Stimulated activated CD4-positive, alpha-beta T cell treated with anti-CD3 and anti-CD28 coated beads, Interleukin-2, amount 100 ng/mL, for 48 hours (primary cell): ENCODE data around the gene ADAMTSL2.

Source experiments
- DNase-seq, 2 donors: peaks; one replicate each; pipeline ENCODE4 v3.0.0-alpha.2; 2020

Gene ADAMTSL2

DNA sequence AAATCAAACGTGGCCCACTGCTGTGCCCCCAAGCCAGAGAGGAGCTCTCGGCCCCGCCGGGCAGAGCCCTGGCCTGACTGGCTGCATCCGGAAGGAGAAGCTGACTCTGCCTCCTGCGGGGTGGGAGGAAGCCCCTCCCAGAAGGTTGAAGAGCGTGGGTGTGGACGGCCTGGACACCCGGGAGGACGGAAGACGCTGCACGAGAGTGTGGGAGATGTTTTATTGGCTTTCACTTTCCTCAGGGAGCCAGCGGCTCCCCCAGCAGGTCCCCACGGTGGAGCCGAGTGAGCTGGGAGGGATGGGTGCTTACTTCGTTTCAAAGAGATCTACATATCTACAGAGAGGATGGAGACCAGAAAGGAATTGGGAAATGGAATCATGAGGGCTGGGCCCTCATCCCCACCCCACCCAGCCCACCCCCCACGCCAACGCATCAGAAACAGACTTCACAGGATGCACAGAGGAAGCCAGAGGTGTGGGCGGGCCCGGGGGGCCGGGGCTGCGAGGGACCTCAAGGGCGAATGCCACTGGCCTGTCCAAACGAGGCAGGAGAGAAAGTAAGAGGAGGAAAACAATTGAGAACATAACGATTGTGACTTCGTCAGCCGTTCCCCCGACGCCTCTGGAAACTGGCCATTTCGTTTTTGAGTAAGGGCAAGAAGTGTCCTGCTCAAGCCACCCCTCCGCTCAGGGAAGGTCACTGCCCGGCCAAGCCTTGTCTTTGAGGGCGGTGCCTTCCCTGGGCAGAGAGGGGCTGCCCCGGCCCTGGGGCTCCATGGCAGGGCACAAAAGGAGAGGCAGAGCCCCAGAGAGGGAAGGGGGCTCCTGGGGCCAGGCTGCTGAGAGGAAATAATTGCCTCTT is 42.6 kb downstream of the ADAMTSL2 start:
- no peak for DNase-seq

DNA sequence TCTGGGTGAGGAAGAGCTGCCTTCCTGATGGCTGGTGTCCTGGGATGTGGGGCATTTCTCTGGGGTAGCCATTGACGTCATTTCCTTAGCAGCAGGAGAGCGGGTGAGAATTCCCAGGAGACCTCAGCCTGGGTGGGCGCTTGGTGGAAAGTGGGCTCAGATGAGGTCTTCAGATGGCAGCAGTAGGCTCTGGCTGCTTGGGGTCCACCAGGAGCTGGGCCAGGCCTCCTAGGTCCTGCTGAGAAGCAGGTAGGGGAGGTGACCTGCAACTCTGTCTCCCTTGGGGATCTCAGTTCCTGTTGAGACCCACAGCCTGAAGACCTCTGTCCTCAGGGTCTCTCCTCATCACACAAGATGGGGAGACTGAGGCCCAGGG is 43.2 kb downstream of the ADAMTSL2 start:
- DNase-seq: no peak

DNA sequence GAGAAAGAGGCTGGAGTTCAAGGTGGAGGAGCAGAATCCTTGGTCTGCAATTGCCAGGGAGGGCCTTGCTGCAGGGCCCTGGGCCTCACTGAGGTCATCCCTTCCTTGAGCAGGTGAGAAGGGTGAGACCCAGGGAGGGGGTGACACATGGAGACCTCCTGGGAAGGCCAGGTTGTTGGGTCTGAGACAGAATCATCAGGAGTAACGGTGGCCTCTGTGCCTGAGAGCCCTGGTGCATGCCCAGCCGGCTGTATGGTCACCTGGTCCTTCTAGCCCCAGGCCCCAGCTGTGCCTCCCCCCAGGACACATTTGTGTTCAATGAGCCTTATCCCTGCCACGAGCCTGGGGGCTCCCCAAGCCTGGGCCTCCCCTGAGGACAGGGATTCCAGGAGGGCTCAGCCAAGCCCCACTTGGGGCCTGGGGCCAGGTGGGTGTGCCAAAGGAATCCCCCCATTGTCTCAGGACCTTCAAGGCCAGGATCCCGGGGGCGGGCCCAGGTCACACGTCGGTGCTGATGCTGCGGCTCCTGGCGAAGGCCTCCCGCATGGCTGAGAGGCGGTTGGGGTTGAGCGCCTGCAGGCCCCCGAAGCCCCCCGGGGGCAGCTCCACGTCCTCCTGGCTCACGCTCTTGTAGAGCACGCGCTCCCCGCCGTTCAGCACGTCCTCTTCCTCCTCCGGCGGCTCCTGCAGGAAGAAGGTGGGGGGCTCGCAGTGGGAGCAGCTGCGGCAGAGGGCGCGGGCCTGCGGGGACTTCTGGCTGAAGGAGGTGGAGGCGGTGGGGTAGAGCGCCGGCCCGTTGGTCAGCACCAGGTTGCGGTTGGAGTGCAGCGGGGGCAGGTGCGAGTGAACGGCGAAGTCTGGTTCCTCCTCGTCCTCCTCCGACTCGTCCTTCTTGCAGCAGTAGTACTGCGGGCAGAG is 44.3 kb downstream of the ADAMTSL2 start:
- no peak for DNase-seq

DNA sequence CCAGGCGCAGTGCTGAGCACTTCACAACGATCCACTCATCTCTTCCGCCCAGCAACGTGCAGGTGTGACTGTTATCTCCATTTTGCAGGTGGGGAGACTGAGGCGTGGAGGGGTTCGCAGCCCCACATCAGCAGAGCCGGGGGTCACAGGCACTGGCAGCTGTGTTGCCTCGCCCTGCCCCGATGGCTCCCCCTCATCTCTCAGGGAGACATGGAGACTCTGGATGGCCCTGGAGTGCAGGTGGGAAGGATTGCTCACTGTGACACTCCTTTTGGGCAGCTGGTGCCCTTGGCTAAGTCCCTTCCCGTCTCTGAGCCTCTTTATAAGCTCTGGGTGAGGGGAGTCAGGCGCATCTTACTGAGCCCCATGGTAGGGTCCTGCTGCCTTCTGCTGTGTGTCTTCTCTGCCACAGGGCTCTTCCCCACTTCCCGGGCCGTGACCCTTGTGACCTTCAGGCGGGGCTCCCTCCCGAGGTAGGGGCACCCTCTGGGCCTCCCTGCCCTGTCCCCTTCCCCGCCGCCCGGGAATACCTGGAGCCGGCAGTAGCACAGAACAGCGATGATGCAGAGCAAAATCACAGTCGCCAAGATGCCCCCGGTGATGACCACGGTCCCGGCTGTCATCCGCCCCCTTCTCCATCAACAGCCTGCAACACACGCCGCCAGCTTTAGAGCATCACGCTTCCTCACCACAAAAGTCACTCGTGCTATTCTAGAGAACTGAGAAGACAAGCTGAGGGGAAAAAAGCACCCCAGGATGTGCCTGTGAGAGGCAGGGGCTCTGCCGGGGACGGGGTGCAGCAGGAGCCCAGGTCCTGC is 45.3 kb downstream of the ADAMTSL2 start:
- DNase-seq: no peak

DNA sequence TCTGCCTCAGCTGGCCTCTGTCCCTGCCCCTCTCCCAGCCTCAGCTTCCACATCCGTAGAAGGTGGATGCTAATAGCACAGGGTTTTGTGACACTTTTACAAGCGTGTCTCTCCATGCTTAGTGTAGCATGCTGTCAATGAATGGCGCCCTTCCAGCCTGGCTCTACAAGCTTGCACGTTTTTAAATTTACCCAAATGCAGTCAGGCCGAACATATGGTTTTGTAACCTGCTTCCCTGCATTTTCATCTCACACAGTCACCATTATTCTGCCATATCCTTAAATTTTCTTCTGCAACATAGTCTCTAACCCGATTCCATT is 45.9 kb downstream of the ADAMTSL2 start:
- DNase-seq: no peak

DNA sequence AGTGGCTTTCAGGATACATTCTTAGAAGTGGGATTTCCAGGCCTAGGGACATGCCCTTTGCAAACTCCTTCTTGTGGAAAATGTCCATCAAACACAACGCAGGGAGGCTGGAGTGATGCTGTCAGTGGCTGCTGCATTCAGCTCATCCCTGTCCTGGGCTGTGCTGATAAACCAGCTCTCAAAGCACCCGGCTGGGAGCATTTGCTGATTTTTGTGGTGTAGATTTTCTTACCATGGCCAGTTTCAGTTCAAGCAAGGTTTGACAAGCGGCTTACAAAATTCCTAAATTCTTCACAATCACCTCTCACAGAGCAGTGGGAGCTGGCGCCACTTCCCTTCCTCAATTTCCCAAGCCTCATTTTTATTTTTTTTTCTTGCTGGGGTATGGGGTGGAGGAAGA is 46.5 kb downstream of the ADAMTSL2 start:
- no peak for DNase-seq

DNA sequence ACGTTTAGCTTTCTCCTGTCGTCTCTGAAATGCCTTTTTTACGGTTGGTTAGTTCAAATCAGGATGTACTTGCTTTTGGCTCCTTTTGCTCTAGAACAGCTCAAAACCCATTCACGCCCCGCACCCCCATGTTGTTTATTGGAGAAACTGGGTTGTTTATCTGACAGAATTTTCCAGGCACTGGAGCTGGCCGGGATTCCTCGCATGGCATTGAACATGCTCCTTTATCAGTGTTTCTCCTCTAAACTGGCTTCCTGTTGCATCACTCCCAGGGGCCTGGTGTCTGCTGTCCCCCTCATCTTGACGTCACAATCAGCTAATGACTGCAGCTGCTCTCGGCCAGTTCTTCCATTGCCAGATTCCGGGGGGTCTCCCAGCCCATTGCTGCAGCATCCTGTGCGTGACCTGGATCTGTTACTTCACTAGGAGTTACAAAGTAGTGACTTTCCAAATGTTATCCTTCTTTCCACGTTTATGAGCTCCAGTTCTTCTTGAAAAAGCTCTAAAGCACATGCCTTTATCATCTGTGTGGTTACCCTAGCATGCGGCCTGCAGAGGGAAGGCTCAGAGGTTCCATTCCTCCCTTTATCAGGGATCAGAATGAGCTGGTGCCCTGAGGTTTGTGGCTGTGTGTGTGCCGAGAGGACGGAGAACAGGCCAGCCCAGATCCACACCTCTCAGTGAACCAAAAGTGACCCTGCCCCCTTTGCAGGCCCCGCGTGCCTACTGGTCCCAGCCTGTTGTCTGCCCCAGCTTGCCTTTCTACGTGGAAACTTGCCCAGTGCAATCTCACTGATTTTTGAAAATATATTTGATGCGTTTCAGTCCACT is 47.2 kb downstream of the ADAMTSL2 start:
- no peak for DNase-seq

DNA sequence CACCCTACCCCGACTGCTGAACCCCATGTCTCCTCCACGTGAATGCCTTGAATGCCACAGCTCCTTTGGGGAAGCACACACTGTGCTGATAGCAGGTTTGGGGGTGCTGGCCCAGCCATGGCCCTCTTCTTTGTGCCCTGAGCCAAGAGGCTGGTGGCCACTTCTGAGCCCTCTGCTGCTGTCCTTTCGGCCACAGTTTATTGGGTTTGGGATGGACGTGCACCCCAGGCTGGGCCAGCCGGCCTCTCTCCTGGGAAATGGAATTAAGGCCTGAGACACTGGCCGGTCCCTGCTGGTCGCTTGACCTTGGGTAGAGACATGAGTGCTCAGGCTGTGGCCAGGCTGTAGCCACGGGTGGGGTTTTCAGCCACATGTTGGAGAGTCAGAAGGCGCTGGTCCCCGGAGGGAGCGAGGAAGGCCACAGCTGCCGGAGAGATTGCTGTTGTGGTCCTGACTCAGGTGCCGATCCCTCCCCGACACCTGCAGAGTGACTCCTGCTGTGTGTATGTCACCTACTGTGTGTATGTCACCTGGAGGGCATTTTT is 48.1 kb downstream of the ADAMTSL2 start:
- DNase-seq: no peak

DNA sequence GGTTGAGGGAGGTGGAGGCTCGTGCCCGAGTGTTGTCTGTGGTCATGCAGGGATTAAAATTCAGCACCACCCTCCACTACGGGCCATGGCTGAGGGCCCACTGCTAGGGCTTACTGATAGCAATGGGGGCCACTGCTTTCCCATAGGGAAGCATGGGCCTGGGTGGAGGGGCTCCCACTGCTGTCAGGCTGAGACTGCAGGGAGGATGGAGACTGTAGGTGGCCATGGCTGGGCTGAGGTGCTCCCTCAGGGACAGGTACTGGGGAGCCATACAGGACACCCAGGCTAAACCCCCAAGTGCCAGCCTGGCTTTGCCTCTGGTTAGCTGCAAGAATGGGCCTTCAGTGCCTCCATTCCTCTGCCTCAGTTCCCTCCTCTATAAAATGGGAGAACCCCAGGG is 48.6 kb downstream of the ADAMTSL2 start:
- no peak for DNase-seq

DNA sequence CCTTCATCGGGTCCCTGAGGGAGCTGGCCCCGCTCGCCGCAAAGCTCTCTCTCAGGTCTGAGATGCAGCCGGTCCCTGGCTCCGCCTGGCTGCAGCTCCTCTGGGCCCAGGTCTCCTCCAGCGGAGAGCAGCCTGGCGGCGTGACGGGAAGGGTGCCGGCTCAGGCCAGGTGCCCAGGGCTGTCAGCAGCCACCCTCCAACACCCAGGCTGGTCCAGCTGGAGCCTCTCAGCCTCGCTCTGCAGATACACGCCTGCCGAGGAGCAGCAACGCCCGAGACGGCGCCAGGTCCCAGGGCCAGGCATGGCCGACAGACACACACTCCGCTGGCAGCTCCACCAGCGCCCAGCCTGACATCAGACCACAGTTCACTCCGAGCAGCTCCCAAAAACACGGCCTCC is 49.1 kb downstream of the ADAMTSL2 start:
- no peak for DNase-seq

DNA sequence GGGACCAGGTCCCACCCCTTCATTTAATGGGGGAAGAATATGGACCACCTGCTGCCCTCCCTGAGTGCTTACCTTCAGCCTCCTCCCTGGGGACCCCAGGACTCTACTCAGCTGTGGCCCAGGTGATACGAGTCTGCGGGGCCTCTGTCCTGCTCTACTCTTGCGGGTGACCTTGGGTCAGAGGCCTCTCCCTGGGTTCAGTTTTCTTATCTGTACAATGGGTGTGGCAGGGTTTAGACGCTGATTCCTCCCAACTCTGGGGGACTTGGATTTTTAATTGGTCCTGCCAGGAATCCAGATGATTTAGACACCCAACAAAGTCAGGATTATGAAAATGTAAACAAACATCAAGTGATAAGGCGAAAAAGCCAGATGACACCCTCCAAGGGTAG is 49.7 kb downstream of the ADAMTSL2 start:
- DNase-seq: no peak

DNA sequence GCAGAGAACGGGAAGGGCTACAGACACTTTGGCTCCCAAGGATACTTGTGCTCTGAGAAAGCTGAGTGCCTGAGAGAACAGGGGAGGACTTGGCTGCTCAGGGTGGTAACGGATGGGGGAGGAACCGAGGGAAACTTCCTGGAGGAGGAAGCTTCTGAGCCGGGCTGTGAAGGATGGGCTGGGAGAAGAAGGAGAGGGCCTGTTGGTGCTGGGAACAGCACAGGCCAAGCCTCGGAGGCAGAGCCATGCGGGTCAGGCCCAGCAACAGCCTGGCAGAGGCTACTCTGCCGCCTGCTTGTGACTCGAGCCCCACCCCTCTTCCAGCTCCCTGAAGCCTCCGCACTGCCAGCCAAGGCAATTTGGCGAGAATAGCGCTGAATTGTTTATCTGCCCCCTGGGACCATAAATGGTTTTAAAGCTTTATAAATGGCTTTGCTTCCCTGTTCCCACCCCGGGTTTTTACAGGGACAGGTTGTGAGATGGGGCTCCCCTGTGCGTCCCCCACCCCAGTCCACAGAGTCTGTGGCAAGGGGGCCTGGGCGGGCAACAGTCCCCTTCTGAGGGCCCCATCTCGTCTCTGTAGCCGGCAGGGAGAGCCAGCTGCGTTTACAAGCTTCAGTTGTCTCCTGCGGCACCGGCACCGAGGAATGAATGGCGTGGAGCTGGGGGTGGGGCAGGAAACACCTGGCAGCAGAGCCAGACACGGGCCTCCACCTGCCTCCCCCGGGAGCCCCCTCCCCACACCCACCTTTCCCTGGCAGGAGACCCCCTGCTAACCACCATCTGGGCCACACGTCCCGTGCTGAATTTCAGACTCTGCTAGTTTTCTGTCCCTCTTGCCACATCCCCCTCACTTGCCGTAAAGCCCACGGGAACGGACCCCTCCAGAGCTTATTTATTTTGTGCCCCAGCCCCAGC is 50.3 kb downstream of the ADAMTSL2 start:
- DNase-seq: no peak

DNA sequence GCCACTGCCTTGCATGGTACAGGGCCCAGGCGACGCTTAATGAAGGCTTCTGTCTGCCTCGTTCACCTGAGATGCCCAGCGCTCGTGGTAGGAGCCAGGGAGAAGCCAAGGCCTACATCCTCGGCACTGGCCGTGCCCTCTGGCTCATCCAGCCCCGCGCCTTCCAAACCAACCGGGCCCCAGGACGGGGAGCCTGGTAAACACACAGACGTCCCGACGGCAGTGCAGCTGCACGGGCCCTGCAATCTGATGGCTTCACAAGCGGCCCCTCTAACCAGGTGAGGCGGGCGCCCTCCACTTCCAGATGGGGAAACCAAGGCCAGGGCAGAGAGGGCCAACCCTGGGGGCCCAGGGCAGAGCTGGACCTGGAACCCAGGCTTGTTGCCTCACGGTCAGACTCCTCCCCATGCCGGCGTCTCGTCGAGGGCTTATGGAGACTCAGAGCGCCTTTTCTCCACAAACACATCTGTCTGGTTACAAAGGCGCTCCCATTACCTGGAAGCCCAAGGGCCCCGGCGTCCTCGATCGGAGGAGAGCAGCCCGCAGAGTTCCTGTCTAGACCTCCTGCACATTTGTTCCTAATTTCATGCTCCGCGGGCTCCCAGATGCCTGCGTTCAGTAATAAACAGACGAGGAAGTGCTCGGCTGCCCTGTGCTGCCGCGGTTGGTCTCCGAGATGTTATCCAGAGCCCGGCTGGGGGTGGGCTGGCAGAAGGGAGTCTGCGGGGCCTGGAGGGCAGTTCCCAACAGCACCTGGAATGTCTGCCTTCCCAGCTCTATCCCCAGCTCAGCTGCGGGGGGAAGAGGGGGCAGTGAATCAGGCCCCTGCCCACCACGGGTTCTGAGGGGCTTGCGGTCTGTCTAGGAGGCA is 51.2 kb downstream of the ADAMTSL2 start:
- no peak for DNase-seq

DNA sequence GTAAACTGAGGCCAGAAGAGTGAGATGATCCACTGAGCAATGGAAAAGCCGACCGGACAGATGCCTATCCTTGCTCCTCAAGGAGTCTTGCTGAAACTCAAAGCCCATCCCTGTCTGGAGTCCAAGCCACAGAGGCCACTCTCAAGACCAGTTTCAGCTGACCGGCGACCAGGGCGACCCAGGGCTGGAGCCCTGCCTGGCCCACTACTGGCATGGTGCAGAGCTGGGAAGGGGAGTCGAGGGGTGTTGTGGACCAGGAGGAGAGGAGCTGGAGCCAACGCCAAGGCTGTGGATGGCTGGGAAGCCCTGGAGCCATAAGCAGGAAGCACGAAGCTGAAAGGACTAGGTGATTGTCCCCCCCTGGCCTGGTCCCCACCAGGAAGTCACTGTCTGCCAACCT is 52.5 kb downstream of the ADAMTSL2 start:
- DNase-seq: no peak

DNA sequence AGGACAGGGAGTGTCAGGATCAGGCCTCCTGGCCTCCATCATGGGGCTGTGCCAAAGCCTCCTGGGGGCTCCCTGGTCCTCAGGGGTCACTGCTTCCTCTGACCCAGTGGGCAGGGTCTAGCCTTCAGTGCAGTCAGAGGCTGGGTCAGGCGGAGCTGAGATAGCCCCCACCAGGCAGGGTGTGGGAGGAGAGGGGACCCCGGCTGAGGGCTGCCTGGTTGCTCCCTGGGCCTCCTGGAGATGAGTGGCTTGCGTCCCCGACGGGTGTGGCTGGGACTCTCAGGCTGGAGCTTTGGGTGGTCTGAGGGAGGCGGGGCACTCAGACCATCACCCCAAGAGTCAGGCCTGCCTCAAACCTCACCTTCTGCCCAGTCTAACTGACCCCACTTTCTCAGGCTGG is 53.0 kb downstream of the ADAMTSL2 start:
- no peak for DNase-seq

DNA sequence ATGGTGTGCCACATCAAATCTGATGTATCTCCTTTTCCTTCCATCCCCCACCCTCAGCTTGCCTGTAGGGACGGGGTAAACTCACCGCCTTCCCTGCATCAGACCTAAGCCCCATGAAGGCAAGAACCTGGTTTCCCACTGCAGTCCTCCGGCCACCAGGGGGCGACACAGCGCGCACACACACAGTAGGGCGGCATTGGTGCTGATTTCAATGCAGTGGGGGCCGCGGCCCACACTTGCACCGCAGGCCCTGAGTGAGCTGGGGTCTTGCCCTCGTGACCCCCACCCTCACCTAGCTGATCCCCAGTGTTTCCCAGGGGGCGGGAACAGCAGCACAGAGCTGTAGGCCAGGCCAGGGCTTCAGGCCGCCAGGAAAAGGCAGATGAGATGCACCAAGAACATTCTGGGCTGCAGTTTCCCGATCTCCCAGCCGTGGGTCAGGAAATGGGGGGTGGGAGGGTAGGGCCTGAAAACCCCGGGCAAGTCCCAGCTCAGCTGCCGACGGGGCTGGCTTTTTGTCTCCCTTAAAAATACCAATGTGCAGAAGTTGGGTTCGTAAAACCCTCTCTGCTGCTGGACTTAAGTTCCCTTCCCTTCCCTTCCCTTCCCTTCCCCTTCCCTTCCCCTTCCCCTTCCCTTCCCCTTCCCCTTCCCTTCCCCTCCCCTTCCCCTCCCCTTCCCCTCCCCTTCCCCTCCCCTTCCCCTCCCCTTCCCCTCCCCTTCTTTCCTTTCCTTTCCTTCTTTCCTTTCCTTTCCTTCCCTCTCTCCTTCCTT is 55.1 kb downstream of the ADAMTSL2 start:
- DNase-seq: peak; percentile 46 to 56

DNA sequence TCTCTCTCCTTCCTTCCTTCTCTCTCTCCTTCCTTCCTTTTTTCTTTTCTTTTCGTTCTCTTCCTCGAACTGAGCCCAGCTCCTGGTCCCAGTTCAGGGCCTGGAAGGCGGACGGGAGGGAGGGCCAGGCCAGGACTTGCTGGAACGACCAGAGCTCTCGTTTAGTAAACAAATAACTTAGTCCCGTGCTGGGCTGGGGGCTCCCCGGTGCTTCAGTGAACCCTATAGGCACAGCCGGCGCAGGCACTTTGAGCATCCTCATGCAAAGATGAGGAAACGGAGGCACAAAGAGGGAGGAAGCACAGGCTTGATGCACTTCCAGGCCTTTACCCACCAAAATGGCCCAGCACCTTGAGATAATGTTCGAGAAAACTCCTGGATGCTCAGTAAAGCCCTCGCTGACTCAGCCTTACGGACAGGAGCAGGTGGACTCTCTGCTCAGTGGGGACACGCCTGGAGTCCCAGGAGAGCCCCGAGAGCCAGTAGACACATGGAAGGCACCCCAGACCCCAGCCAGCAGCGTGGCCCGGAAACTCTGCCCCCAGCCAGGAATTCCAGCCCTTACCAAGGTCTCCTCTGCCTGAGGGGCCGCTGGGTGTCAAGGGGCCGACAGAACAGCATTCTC is 55.8 kb downstream of the ADAMTSL2 start:
- DNase-seq: no peak

DNA sequence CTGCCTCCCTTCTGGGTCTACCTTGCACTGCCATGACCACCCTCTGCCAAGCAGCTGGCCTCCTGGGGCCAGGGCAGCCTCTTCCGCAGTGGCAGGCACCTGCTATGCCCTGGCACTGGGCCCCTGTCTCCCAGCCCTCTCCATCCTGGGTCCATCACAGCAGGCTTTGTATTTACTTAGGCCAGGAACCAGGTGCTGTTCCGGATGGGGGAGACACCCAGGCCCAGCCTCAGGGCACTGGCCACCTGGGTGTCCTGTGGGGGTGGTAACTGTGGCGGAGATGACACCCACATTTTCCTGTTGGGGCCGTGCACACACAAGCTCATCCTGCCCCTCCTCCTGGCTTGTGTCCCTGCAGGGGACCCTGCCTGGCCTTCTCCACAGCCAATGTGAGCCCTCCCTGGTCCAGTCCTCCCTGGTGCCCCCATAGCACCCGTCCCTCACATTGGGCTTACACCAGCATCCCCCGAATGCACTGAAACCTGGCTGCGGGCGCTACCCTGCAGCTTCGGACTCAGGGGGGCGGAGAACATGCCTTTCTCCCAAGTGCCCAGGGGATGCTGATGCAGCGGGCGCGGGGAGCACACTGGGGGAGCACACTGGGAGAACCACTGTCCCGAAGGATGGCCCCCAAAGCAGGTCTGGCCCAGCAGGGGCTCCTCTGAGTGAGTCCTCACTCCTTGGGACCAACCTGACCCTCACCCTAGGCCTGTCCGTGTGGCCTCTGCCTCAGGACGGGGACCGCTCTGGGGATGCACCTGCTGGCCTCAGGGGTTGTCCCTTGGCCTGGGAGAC is 56.8 kb downstream of the ADAMTSL2 start:
- DNase-seq: no peak
